NCI-H2107 treated with DMSO at 0.1 percent for 48 hours (cell line): ENCODE data around the gene CTBP2.

Source experiments
- DNase-seq: peaks from one replicate; lab custom pipeline; 2025; ENCODE audit not compliant: unreplicated experiment; lab: John Stamatoyannopoulos, UW

The CTBP2 gene

DNA sequence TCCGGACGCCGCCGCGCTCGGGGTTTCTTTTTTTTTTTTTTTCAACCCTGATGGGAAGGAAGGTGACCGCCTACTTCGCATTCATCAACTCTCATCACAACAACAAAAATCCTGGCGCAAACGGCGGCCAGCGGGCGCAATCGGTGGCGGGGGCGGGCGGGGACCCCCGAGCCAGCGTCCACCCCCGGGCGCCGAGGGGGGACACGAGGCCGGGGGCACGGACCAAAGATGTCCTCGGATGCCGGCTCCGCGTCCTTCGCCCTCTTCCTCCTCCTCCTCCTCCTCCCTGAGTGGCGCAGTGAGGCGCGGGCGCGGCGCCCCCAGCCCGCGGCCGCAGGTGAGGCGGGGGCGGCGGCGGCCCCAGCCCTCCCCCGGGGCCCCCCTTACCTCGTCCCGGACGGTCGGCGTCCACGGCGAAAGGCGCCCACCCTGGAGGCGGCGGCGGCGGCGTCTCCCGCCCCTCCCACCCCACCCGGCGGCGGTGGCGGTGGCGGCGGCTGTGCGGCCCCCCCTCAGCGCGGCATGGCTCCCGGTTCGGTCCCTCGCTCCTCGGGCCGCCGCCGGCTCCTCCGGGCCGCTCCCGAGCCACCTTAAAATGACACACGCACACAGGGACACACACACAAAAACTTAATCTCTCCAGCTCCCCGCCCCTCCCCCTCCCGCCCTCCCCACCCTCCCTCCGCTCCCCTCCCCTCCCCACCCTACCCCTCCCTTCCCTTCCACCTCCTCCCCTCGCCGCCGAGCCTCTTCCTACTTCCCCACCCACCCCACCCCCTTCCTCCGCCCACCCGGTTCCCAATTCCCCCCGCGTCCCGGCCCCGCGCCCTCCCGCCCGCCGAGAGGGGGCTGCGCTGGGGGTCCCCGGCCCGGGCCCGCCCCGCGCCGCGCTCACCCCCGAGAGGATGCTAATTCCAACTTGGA, at the start of gene CTBP2:
CTBP2 (minus strand) TSS at position 632 of the 924 bp plus-strand sequence.
- DNase-seq = no peak

- no peak for DNase-seq
These were observed 49.4 kb upstream of the CTBP2 start for GRCh38 chr10:125209591-125210355.

GRCh38 chr10:125208854-125209565, 48.6 kb upstream of the CTBP2 start:
- no peak for DNase-seq

DNA sequence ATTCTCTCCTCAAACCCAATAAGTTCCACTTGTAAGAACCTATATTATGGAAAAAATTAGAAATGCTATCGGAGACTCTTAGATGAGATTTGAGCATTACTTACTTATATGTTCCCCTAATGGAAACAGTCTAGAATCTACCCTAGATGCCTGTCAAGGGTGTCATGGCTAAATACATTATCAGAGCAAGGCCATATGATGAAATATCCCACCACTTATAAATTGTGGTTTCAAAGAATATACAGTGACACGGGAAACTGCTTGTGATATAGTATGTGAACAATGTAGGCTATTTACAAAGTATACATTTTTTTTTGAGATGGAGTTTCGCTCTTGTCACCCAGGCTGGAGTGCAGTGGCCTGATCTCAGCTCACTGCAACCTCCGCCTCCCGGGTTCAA, 46.3 kb upstream of the CTBP2 start:
- DNase-seq = no peak

DNA sequence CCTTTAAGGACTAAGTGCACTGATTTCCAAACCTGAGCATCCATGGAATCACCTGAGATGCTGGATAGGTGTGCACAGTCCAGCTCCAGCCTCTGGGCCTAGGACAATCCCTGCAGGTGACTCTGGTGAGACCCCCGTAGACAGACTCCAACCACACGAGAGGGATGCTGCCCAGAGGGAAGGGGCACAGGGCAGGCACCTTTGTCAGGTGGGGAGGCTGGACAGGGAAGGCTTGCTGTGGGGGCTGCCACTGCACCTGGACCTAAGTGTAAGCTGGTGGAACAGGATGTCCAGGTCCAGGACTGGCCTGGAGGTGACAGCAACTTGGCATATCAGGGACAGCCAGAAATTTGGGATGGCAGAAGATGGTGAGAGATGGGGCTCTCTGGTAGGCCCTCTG, 45.1 kb upstream of the CTBP2 start:
- DNase-seq = no peak

DNA sequence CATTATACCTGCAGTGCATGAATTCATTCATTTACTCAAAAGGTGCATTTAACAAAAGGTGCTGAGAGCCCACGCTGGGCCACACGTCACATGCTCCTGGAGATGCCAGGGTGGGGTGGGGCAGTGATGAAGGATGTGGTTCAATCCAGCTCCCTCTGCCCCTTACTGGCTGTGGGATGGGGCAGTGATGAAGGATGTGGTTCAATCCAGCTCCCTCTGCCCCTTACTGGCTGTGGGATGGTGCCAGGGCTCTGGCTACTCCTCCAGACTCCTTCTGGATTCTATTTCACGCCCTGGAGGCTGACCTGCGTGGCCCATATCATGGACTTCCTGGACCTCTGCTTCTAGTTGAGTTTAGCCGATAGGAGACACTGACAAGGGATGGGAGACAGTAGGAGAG, 44.0 kb upstream of the CTBP2 start:
- no peak for DNase-seq

GRCh38 chr10:125203186-125203800, 42.9 kb upstream of the CTBP2 start:
- no peak for DNase-seq

- DNase-seq = no peak
These were observed 41.6 kb upstream of the CTBP2 start for GRCh38 chr10:125201791-125202622.

- no peak for DNase-seq
These were observed 40.8 kb upstream of the CTBP2 start for GRCh38 chr10:125201108-125201524.

DNA sequence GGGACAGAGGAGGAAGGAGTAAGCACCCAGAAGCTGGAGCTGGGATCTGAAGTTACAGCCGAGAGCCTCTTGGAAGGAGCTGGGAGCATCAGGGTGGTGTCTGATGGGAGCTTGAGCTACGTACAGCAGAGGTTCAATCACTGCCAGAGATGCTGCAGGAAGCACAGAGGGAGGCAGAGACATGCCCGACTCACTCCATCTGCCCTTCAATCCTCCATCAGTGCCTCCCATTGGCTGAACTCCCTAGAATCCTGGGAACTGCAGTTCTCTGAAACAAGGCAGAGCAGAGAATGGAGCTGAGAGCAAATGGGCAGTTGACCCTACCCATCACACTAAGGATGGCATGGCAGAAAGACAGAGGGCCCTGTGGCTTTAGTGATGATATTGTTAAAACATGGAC, 40.0 kb upstream of the CTBP2 start:
- DNase-seq = no peak

DNA sequence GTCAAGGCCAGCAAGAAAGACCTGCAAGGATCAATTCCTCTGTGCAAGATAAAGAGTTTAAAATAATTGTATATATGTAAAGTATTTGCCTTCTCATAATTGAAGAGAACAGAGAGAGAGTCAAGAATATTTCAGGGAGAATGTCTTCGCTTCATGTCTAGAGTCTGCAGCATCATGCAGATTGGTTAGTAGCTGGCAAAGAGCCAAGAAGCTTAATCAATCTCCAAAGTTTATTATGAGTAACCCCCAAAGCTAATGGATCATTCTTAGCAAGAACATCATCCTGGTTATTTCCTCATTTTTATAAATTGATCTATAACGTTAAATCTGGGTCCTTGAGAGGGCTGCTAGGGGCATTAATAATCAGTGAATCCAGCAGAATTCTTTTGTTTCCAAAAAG, 38.9 kb upstream of the CTBP2 start:
- DNase-seq = no peak

GRCh38 chr10:125194814-125195213, 34.5 kb upstream of the CTBP2 start:
- no peak for DNase-seq

- no peak for DNase-seq
These were observed 33.0 kb upstream of the CTBP2 start for GRCh38 chr10:125193306-125193877.

DNA sequence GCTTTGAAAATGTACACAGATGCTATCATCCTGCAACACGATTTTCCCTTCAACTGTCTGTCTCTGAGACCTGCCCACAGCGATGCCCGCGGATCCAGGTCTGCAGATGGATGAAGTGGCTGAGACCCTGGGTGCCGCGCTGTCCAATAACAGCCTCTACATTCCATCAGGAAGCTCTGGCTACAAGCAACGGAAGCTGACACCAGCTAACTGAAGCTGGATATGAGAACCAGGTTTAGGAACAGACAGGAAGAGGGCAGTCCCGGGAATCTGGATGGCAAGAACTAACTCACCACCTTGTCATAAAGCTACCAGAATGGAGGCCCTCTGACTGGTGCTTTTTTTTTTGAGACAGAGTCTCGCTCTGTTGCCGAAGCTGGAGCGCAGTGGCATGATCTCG, 32.3 kb upstream of the CTBP2 start:
- no peak for DNase-seq

DNA sequence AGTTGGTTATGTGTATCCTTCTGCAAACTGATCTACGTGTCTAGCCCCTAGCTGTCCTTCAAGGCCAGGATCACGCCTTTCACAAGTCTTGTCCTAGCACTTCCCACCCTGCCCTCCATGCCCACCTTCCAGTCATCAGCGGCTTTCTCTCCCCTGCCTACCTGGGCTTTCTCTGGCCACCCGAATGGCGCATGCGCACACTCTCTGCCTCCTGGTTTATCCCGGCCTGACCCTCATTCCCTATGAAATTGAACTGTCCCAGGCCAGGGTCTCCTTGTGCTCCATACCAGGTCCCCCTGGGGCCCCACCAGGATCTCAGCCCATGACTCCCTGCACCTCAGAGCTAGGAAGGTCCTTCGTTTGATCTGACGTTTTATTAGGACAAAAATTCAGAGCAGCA, 31.6 kb upstream of the CTBP2 start:
- DNase-seq = no peak

- DNase-seq = no peak
These were observed 30.6 kb upstream of the CTBP2 start for GRCh38 chr10:125190946-125191345.

- no peak for DNase-seq
These were observed 30.1 kb upstream of the CTBP2 start for GRCh38 chr10:125190414-125190813.

GRCh38 chr10:125189162-125189561, 28.8 kb upstream of the CTBP2 start:
- DNase-seq = no peak

DNA sequence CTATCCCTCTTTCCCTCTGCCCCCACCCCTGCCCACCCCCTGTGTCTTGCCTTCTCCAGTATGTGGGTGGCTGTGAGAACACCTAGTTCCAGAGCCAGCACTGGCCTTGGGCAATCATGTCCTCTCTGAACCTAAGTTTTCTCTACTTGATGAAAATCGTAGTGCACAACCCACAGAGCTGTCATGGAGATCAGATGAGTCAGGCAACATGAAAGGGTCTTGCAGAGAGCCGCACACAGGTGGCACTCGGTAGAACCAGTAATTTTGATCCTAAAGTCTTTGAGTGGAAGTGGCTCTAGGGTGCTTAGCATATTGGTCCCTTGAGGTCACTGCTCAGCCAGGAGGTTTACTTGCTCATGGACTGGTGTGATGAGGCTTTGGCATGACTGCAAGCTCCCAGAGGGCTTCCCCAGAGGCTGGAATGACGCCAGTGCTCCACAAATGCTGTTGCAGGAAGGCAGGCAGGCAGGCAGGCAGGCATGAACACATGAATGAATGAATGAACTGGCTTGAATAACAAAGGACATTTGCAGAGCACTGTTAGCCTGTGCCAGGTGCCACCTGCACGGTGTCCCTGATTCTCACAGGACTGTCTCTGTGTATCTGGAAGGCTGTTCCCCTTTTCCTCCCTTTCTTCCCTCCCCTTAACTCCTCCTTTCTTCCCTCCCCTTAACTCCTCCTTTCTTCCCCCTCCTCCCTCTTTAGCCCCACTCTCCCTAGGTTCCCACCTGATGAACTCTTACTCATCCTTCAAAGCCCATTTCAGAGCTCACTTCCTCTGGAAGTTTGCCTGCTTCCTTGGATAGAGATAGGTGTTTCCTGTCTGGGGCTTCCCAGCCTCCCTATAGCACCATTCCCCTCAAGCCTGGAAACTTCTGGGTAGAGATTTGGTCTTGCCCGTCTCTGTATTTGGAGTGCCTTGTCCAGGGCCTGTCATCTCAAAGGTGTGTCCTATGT, 27.2 kb upstream of the CTBP2 start:
- DNase-seq = no peak
